ENCODE measurements around the gene SSC4D.

- no peak for TF ChIP-seq CTCF (IDR thresholded peaks at IDR 0.05; ENCODE audit: poor library complexity, severe bottlenecking)
- no peak for TF ChIP-seq EP300 (conservative IDR thresholded peaks at IDR 0.05; ENCODE audit: poor library complexity, severe bottlenecking)
- no peak for TF ChIP-seq POLR2AphosphoS5 (IDR thresholded peaks at IDR 0.05)
- no peak for TF ChIP-seq TAF1 (IDR thresholded peaks at IDR 0.05; ENCODE audit: low read depth)
- no peak for TF ChIP-seq RAD21 (conservative IDR thresholded peaks at IDR 0.05)
- no peak for TF ChIP-seq SMC3 (conservative IDR thresholded peaks at IDR 0.05; ENCODE audit: poor library complexity)
- no peak for TF ChIP-seq REST (IDR thresholded peaks at IDR 0.05; ENCODE audit: borderline replicate concordance)
Observed at GRCh38 chr7:76430211-76430610, 20.7 kb upstream of the SSC4D start.
